Muscle layer of duodenum (tissue), 2 donors: ENCODE measurements around the gene ULK4.
"Not testable (repeated sequence)": the region's sequence is repeated elsewhere in the genome, so short reads cannot be mapped to it uniquely, and the experiment has no call there.

Experiments used
- H3K27ac ChIP-seq: one replicate; pipeline ENCODE4 v1.7.0; 2013; ENCODE audit warnings: mild to moderate bottlenecking, low read length
- H3K27me3 ChIP-seq: one replicate; pipeline ENCODE4 v1.7.0; 2013; ENCODE audit warnings: low read depth, mild to moderate bottlenecking, control low read depth, low read length
- H3K36me3 ChIP-seq, 2 donors: one replicate each; pipeline ENCODE4 v1.7.0; 2013; ENCODE audit warnings: low read length in 2 of 2, control low read depth in 1 of 2, mild to moderate bottlenecking in 1 of 2; ENCODE audit not compliant: insufficient read depth in 2 of 2, control insufficient read depth in 1 of 2
- H3K4me1 ChIP-seq, 2 donors: one replicate each; pipeline ENCODE4 v1.7.0; 2013; ENCODE audit warnings: low read length in 2 of 2, mild to moderate bottlenecking in 2 of 2, control low read depth in 1 of 2, moderate library complexity in 1 of 2; ENCODE audit not compliant: insufficient read depth in 2 of 2, control insufficient read depth in 1 of 2
- H3K4me3 ChIP-seq, 2 donors: one replicate each; pipeline ENCODE4 v1.7.0; 2013; ENCODE audit warnings: low read length in 2 of 2, low read depth in 1 of 2, mild to moderate bottlenecking in 1 of 2
- H3K9me3 ChIP-seq, 2 donors: one replicate each; pipeline ENCODE4 v1.7.0; 2013; ENCODE audit warnings: low read length in 2 of 2, control low read depth in 1 of 2, mild to moderate bottlenecking in 1 of 2; ENCODE audit not compliant: control insufficient read depth in 1 of 2
- donor health status: healthy.

Gene ULK4

DNA sequence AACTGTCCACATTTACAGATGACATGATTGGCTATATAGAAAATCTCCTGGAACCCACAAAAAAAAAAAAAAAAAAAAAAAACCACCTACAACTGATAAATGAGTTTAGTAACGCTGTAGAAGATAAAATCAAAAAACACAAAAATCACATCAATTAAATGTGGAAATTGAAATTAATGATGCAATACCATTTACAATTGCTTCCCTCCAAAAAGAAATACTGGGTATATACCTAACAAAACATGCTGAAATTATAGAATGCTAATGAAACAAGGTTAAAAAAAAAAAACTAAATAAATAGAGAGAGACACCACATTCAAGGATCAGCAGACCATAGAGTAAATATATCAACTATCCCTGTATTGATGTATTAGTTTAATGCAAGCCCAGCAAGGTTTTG is 215.7 kb downstream of the ULK4 start:
- Histone ChIP-seq H3K27ac (no peak overlapping the region), H3K4me3 (no peak overlapping the region), H3K9me3 (no peaks in the 10 kb centered on the region), H3K4me1 (no peaks in the 10 kb centered on the region), H3K27me3 (no peaks in the 10 kb centered on the region), H3K36me3 (no peaks in the 10 kb centered on the region)

DNA sequence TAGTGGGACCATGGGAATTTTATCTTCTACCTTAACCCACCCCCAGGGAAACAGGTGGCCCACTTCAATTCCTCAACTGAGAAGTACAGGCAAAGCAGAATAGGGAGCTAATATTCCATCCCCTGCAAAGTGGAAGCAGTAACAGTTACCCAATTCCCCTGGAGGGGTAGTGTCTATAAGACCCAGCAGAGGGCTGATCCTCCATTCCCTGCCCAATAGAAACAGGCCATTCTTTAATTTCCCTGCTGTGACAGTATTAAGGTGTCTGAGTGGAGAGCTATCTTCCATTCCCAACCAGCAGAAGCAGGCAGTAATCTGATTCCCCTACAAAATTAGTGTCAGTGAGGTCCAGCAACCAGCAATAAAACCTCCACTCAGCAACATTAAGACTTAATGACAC is 219.8 kb downstream of the ULK4 start:
- Histone ChIP-seq H3K36me3 (no peaks in the 10 kb centered on the region), H3K4me1 (no peaks in the 10 kb centered on the region), H3K27me3 (no peaks in the 10 kb centered on the region), H3K9me3 (no peaks in the 10 kb centered on the region), H3K4me3 (no peak overlapping the region), H3K27ac (no peak overlapping the region)

DNA sequence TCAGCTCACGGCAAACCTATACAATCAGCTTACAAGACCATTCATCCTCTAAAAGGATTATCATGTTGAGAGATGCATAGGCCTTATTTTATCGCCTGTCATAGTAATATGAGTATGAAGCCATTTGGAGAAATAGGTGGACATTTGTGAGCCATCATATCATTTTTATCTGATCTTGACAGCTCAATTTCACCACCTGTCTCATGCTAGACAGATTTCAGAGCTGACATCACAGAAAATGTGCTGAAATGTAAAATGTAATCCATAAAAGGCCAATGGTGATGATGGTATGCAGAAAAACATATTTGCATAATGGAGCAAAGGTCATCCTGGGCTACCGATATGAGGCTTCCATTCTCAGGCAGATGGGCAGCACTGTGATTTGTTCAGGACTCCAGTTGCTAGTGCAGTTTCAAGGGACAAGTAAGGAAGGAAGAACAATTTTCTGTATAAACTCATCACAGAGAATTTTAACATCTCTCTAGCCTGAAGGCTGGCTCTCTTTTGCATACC is 221.5 kb downstream of the ULK4 start:
- Histone ChIP-seq H3K4me3 (no peak overlapping the region), H3K36me3 (no peaks in the 10 kb centered on the region), H3K27ac (no peak overlapping the region), H3K4me1 (no peaks in the 10 kb centered on the region), H3K27me3 (no peaks in the 10 kb centered on the region), H3K9me3 (no peaks in the 10 kb centered on the region)

DNA sequence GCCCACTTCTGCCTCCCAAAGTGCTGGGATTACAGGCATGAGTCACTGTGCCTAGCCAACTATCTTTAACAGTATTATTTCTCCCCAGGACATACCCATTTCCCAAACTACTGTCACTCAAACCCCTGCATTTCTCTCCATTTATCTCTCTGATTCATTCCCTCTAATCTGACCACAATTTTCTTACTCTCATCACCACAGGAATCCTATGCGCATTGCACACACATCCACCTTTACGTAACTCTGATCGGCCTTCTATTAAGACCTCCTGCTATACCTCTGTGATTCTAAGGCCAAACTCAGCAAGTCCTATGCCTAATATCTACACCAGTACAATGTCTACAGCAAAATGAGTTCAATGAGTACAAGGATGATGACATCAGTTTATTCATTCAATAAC is 235.0 kb downstream of the ULK4 start:
- Histone ChIP-seq H3K36me3 (no peaks in the 10 kb centered on the region), H3K9me3 (peaks cover 0 to 3% of the 10 kb centered on the region in 2 donors), H3K4me1 (no peaks in the 10 kb centered on the region), H3K4me3 (no peak overlapping the region), H3K27me3 (no peaks in the 10 kb centered on the region), H3K27ac (no peak overlapping the region)

DNA sequence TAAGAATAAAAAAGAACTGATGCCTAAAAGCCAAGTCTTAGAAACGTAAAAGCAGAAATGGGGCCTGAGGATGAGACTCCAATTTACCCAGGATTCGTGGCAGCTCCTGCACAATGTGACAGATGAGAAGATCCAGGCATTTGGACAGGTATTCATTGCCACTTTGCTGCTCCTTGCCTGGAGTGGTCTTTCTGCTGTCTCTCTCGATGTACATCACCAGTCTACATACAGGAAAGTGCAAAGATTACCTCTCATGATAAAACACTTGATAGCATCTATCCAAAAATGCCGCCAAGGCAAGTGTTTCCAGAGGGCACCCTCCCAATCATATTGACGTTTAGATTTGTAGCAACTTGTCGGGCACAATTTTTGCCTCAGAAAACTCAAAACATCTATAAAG is 244.3 kb downstream of the ULK4 start:
- Histone ChIP-seq H3K4me3 (no peak overlapping the region), H3K4me1 (no peaks in the 10 kb centered on the region), H3K9me3 (no peaks in the 10 kb centered on the region), H3K27me3 (no peaks in the 10 kb centered on the region), H3K27ac (no peak overlapping the region), H3K36me3 (no peaks in the 10 kb centered on the region)

DNA sequence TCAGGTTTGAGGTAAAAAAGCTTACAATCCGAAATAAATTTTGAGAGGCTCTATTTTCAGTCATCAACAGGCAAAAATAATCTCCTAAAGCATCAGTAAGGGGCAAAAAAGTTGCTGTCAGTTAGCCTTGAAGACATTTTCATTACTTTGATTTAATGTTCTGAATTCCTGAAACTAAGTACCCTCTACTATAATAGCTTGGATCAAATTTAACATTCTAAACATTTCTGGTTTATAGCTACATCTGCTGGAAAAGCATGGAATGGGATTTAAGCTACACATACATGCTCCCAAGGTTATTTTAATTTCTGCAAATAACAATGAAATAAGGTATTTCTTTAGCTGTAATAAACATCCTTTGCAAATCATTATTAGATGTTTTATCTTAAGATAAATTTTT is 245.4 kb downstream of the ULK4 start:
- Histone ChIP-seq H3K27ac (no peak overlapping the region), H3K4me1 (no peaks in the 10 kb centered on the region), H3K4me3 (no peak overlapping the region), H3K27me3 (no peaks in the 10 kb centered on the region), H3K9me3 (no peaks in the 10 kb centered on the region), H3K36me3 (no peaks in the 10 kb centered on the region)

DNA sequence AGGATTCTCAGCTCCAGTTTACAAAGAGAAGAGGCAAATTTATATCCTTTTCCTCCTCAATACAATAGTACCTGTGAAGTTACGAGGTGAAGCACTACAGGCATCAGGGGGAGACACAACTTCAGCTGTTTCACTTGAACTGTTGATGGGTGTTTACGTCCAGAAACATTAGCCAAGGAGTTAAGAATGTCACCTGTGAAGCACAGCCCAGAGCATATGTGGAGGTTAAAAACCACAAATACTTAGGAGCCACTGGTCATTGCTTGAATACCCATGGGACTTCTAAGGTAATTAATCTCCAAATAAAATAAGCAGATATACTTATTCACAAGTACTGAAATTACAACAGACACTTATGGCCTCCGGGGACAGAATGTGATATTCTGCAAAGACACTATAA is 246.5 kb downstream of the ULK4 start:
- no peaks in the 10 kb centered on the region for H3K36me3 ChIP-seq
- H3K27me3 ChIP-seq: no peaks in the 10 kb centered on the region
- H3K4me1 ChIP-seq: no peaks in the 10 kb centered on the region
- H3K9me3 ChIP-seq: no peaks in the 10 kb centered on the region
- H3K27ac ChIP-seq: no peak overlapping the region
- no peak overlapping the region for H3K4me3 ChIP-seq

DNA sequence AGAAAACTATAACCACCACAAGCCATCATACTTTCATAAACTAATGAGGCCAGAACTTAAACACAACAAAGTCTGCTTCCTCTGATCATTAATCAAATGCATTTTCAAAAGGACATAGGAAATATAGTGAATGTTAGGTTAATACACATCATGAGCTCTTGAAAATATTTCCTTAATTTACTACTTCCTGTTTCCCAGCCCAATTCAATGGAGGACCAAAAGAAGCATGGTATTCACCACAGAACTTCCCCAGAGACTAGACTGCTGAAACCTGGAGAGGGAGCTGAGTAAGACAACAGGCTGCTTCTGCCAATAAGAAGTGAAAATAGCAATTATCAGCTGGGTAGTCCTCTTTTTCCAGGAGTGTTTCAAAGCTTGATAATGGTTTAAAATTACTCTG is 250.3 kb downstream of the ULK4 start:
- H3K27ac ChIP-seq: no peak overlapping the region
- H3K27me3 ChIP-seq: no peaks in the 10 kb centered on the region
- H3K9me3 ChIP-seq: no peaks in the 10 kb centered on the region
- no peak overlapping the region for H3K4me3 ChIP-seq
- H3K4me1 ChIP-seq: no peaks in the 10 kb centered on the region
- H3K36me3 ChIP-seq: no peaks in the 10 kb centered on the region

DNA sequence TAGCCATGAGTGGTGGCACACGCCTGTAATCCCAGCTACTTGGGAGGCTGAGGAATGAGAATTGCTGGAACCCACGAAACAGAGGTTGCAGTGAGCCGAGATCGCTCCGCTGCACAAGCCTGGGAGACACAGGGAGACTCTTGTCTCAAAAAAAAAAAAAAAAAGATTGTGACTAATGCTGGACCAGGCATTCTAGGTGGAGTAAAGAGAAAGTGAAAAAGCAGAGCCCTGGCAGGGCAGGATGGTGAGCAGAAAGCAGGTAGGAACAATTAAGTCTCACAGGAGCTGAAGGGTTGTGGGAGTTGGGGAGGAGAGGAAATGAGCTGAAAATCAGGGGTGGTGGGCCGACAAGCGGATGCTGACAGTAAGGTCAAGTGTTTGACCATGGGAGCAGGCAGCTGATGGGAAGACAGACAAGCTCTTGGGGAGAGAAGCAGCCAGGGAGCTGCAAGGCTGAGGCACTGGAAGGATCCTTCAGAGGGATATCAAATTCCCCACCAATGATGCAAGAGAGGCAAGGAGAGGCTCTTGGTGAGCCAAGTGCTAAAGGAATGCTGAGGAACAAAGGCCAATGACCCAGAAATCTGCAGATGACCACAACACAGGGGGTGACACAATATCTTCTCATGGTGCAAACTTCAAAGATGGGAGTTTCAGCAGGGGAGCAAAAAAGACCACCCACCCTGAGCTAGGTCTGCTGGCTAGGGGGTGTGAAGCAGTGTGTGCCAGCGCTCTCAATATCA is 251.1 kb downstream of the ULK4 start:
- no peaks in the 10 kb centered on the region for H3K36me3 ChIP-seq
- H3K9me3 ChIP-seq: no peaks in the 10 kb centered on the region
- H3K4me3 ChIP-seq: no peak overlapping the region
- H3K27me3 ChIP-seq: no peaks in the 10 kb centered on the region
- no peaks in the 10 kb centered on the region for H3K4me1 ChIP-seq
- H3K27ac ChIP-seq: no peak overlapping the region

DNA sequence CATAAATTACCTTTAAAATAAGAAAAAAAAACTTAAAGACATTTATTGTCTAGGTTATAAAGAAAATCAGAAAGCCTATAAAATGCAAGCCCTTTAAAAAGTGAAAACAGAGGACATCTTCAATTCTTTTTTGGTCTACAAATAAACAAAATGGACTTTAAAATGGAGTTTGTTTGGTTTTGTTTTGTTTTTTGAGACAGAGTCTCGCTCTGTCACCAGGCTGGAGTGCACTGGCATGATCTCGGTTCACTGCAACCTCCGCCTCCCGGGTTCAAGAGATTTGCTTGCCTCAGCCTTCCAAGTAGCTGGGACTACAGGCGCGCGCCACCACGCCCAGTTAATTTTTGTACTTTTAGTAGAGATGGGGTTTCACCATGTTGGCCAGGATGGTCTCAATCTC is 252.7 kb downstream of the ULK4 start:
- H3K27me3 ChIP-seq, H3K36me3 ChIP-seq, H3K4me3 ChIP-seq, H3K27ac ChIP-seq, H3K4me1 ChIP-seq, H3K9me3 ChIP-seq: not testable (repeated sequence)

DNA sequence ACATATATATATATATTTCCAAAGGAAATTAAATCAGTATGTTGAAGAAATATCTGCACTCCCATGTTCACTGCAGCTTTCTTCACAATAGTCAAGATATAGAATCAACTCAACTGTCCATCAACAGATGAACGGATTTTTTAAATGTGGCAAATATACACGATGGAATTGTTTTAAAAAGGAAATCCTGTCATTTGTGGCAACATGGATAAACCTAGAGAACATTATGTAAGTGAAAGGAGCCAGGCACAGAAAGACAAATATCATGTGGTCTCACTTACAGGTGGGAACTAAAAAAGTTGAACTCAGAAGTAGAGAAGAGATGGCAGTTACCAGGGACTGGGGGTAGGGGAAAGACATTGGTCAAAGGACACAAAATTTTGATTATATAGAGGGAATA is 253.7 kb downstream of the ULK4 start:
- Histone ChIP-seq H3K27ac (no peak overlapping the region), H3K4me3 (no peak overlapping the region), H3K4me1 (no peaks in the 10 kb centered on the region), H3K9me3 (no peaks in the 10 kb centered on the region), H3K27me3 (no peaks in the 10 kb centered on the region), H3K36me3 (no peaks in the 10 kb centered on the region)

DNA sequence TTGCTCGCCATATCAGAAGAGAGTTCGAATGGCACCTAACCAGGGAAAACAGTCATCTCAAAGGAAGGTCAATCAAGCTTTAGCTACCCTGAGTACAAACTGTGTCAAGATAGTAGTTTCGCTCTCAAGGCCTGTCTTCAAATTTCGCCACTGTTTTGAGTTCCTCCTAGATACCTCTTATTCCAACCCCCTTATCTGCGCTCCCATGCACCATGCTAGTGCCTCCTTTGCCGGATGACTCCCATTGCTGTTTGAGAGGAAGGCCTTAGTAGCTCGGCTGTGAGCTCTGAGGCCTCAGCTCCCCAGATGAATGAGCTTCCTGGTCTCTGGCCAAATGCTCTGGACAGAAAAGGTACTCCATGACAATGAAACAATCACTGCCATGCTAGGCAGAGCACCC is 256.0 kb downstream of the ULK4 start:
- H3K27me3 ChIP-seq: no peaks in the 10 kb centered on the region
- H3K27ac ChIP-seq: no peak overlapping the region
- H3K4me3 ChIP-seq: no peak overlapping the region
- H3K9me3 ChIP-seq: no peaks in the 10 kb centered on the region
- H3K4me1 ChIP-seq: no peaks in the 10 kb centered on the region
- no peaks in the 10 kb centered on the region for H3K36me3 ChIP-seq
